A549 (cell line): ENCODE results near the gene TMEFF2.

Source experiments
- CBX8 ChIP-seq: fragments of 200-600 bp; sonication (generic); IDR thresholded peaks from 2 replicates; pipeline ENCODE4 v1.6.1; 2016
- CTCF ChIP-seq: fragments of >200 bp; sonication (Bioruptor Twin); formaldehyde crosslinking; IDR thresholded peaks from 3 replicates; pipeline ENCODE4 v1.5.1; 2016
- GATA3 ChIP-seq: IDR thresholded peaks from 2 replicates; pipeline ENCODE4 v1.6.1; 2012; ENCODE audit warnings: borderline replicate concordance
- MAX ChIP-seq: IDR thresholded peaks from 2 replicates; pipeline ENCODE4 v1.6.1; 2012
- PBX3 ChIP-seq: IDR thresholded peaks from 2 replicates; pipeline ENCODE4 v1.6.1; 2012
- POLR2A ChIP-seq: IDR thresholded peaks from 2 replicates; pipeline ENCODE4 v1.6.1; 2012; ENCODE audit warnings: mild to moderate bottlenecking, low read length
- POLR2AphosphoS2 ChIP-seq: conservative IDR thresholded peaks from 2 replicates; pipeline ENCODE4 v1.6.1; 2012; ENCODE audit warnings: low read length, improper control_type of control experiment, inconsistent platforms
- RAD21 ChIP-seq, 2 experiments: fragments of >200 bp in 1 of 2; sonication (Bioruptor Twin) in 1 of 2; formaldehyde crosslinking in 1 of 2; IDR thresholded peaks in 1 of 2; conservative IDR thresholded peaks in 1 of 2; 2 replicates in 1 of 2; 3 replicates in 1 of 2; pipeline ENCODE4 v1.6.1; 2012 to 2018; ENCODE audit warnings: inconsistent platforms in 1 of 2
- SMC3 ChIP-seq: fragments of >200 bp; sonication (Bioruptor Twin); formaldehyde crosslinking; IDR thresholded peaks from 3 replicates; pipeline ENCODE4 v1.6.1; 2018; ENCODE audit warnings: inconsistent platforms
- SREBF2 ChIP-seq: fragments of 450-650 bp; IDR thresholded peaks from 2 replicates; pipeline ENCODE4 v1.6.1; 2014; ENCODE audit warnings: mild to moderate bottlenecking, moderate library complexity
- ZFP36 ChIP-seq: fragments of 450-650 bp; IDR thresholded peaks from 2 replicates; pipeline ENCODE4 v1.6.1; 2014; ENCODE audit warnings: borderline replicate concordance; ENCODE audit not compliant: partially characterized antibody

GRCh38 chr2:192197357-192197756 lies 2.6 kb upstream of the TMEFF2 start:
- TF ChIP-seq SREBF2 (no peak), RAD21 (conservative IDR thresholded peaks at IDR 0.05 in 1 of 2, IDR thresholded peaks at IDR 0.05 in 1 of 2) (peak; percentile 55 to 58), CTCF (peak; percentile 42), GATA3 (no peak), MAX (no peak), POLR2AphosphoS2 (no peak), ZFP36 (no peak), SMC3 (peak; percentile 51), CBX8 (no peak), POLR2A (no peak), PBX3 (no peak)
